HG03439 (cell line): ENCODE data around the gene BBX.

Source experiments
- ATAC-seq: cut with Tn5 transposase; IDR thresholded peaks from one replicate; pipeline ENCODE4 v1.9.1; 2021; ENCODE audit warnings: mild to moderate bottlenecking, moderate library complexity; ENCODE audit not compliant: unreplicated experiment

BBX gene

GRCh38 chr3:107643038-107643883 is 120.5 kb downstream of the BBX start:
- ATAC-seq = peak; percentile 52

GRCh38 chr3:107644631-107645030 is 121.9 kb downstream of the BBX start:
- ATAC-seq = no peak

DNA sequence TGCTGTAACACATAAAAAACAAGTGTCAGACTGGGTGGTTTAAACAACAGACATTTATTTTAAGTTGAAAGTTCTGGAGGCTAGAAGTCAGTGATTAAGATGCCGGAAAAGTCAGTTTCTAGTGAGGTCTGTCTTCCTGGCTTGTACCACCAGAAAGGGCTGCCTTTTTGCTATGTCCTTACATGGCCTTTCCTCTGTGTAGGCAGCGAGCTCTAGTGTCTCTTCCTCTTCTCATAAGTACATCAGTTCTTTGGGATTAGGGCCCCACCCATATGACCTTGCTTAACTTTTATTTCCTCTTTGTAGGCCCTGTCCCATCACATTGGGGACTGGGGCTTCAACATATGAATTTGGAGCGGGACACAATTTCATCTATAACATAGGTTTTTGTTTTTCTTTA is 128.0 kb downstream of the BBX start:
- no peak for ATAC-seq

DNA sequence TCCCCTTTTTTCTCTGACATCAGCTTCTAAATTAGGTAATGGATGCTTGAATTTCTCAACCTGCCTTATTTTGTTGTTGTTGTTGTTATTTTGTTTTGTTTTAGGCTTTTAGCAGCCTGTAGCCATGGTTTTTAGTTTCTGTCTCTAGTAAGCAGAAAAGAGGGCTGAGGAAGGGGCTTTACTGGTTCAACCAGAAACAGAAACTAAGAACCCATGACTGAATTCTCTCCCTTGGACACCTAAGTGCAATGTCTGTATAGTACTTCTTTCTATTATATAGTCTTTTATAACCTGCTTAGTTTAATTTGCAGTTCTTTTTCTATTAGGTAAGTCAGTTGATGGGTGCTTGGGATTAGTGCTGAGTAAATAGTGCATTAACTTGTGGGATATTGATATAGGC is 129.0 kb downstream of the BBX start:
- no peak for ATAC-seq

- no peak for ATAC-seq
Observed at GRCh38 chr3:107654218-107654617, 131.5 kb downstream of the BBX start.

GRCh38 chr3:107657971-107658370 is 135.2 kb downstream of the BBX start:
- ATAC-seq = no peak

DNA sequence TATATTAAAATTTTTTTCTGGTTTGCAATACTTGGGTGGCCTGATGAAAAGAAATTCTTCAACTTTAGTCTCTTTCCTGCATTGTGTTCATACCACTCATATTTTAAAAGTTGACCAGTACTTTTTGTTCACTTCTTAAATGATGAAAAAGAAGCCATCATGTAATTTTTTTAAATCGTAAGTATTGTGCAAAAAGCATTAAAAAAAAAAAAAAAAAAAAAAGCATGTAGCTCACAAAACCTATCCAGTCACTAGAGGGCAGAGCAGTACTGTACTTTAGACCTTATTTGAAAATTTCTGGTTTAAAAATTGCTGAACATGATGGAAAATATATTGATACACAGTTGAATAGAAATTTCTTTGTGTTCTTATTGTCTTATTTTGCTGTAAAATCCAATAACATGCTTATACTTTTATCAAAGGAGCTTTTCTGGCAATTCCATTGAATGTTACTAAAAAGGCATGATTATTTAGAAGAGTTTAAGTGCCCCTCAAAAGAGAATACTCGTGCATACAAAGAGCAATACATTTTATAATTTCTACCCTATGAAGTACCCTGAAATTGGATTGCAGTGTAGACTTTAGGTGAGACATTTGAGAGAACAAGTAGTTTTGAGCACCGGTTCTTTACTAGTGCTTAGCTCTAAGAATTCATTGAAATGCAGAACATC is 137.7 kb downstream of the BBX start:
- no peak for ATAC-seq

GRCh38 chr3:107661447-107662123 is 138.8 kb downstream of the BBX start:
- no peak for ATAC-seq

DNA sequence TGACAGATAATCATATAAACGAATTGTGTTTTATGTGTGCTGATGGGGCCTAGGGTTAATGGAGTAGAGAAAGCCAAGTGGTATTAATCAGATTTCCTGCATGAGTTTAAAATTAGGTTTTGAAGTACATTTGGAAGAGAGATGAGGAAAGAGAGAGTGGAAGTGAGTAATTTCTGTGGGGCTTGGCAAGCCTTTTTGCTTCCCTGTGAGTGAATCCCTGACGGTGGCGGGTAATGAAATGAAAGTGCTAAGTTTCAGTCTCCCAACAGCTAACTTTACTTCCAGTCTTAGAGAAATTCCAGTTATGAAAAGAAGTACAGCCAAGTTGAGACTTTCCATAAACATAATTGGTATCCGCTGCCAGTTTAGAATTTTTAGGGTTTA is 139.4 kb downstream of the BBX start:
- no peak for ATAC-seq

DNA sequence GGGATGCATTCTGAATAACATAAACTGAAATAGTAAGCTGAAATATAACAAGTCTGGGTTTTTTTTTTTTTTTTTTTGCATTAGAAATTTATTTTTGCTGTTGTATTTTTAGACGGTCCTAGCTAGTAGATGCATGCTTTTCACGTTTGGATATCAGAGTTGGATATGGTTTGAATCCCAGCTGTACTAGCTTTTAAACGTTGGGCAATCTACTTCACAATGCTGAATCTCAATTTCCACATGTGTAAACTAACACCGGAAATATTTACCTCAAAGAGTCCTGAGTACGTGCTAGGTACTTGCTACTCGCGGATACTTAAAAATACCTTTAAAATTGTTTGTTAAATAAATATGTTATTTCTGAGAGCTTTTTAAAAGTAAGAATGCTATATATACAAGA is 139.8 kb downstream of the BBX start:
- ATAC-seq = no peak

DNA sequence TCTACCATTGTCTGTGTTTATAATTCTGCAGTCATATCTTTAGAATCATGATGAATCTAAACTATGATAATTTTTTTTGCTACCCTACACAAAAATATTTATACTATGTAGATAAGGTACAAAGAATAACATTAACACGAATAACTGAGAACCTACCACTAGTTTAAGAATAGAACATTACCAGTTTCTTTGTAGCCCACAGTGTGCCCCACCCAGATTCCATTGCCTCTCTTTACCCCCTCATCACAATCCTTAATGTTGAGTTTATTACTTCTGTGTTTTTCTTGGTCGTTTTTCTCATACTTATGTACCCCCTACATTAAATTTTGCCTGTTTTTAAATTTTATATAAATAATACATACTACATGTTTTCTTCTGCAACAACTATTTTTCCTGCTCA is 140.5 kb downstream of the BBX start:
- ATAC-seq = no peak

- no peak for ATAC-seq
Observed at GRCh38 chr3:107664614-107665013, 141.9 kb downstream of the BBX start.

- no peak for ATAC-seq
Observed at GRCh38 chr3:107665351-107665750, 142.6 kb downstream of the BBX start.

GRCh38 chr3:107666853-107667252 is 144.1 kb downstream of the BBX start:
- ATAC-seq = no peak

DNA sequence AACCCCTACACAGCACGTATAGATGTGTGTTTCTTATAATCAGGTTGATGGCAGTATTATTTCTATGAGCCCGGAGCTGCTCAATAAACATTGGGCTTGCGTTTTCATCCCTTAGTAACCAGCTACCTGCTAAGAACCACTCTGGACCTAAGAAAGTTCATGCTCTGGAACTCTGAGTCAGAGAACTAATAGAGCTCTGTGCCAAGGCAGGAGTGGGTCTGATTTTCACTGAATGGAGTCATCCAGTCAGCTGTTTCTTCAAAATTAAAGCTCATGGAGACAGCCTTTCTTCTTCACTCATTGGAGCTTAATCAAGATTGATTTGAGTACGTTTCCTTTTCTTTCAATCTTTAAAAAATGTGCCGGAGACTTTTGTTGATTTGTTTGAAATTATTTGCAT is 145.7 kb downstream of the BBX start:
- no peak for ATAC-seq

- ATAC-seq = no peak
Observed at GRCh38 chr3:107668963-107669362, 146.2 kb downstream of the BBX start.

- no peak for ATAC-seq
Observed at GRCh38 chr3:107669669-107670068, 146.9 kb downstream of the BBX start.

GRCh38 chr3:107670986-107671385 is 148.2 kb downstream of the BBX start:
- ATAC-seq = no peak

DNA sequence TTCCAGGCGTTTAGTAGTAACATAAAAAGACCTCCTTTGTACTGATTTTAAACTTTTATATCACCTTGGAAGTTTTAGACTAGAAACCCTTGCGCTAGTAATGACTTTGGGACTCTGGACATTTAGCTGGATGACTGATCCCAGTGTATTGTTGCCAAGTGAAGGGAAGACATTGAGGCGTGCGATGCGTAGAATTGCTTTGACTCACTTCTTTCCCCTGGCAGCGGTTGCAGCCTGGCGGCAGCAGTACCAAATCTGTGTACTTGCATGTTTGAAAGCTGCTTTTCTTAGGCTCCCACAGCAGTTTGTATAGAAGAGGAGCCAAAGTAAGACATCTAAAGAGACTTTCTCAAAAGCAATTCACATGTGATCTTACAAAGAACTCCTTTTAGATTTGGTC is 151.6 kb downstream of the BBX start:
- no peak for ATAC-seq

GRCh38 chr3:107675233-107675900 is 152.6 kb downstream of the BBX start:
- ATAC-seq = no peak
